SK-N-SH (cell line): ENCODE results near the gene ZRANB3. TPM values are rescaled to one million over a fixed set of nuclear protein-coding genes. Genes with fewer than 3 reads are reported as not detected.

Experiments
- CTCF ChIA-PET: fragments of 300-600, 350-600 bp; formaldehyde crosslinking; extraction: SDS; loops from one replicate; lab custom pipeline; 2021; lab: Yijun Ruan, JAX
- POLR2A ChIA-PET: fragments of 350-600 bp; sonication (Branson Sonifier 250); formaldehyde crosslinking; extraction: SDS; loops from one replicate; lab custom pipeline; 2020; ENCODE audit warnings: antibody characterized with exemption, inconsistent platforms; lab: Yijun Ruan, JAX
- DNase-seq: peaks from one replicate; pipeline ENCODE4 v3.0.0; 2012
- H2AFZ ChIP-seq: fragments of 200-600 bp; sonication (generic); 2 replicates; pipeline ENCODE4 v1.8.1; 2016; ENCODE audit warnings: antibody characterized with exemption, mild to moderate bottlenecking, low read depth
- H3F3A ChIP-seq: fragments of 200-600 bp; sonication (generic); replicated peaks from 2 replicates; pipeline ENCODE3; 2016; ENCODE audit warnings: antibody characterized with exemption, mild to moderate bottlenecking; ENCODE audit not compliant: insufficient read depth
- H3K27ac ChIP-seq, 2 experiments: fragments of 200-500 bp in 1 of 2; fragments of 200-600 bp in 1 of 2; sonication (Bioruptor generic) in 1 of 2; sonication (generic), shearing (Covaris generic) in 1 of 2; 2 replicates each; pipeline versions ENCODE4 v1.5.1 to v1.6.1; 2014 to 2016; ENCODE audit warnings: low read depth in 2 of 2, inconsistent platforms in 1 of 2, low read length in 1 of 2, mild to moderate bottlenecking in 1 of 2, mixed read lengths in 1 of 2
- H3K27me3 ChIP-seq: fragments of 200-600 bp; sonication (generic), shearing (Covaris generic); 2 replicates; pipeline ENCODE4 v1.6.1; 2016; ENCODE audit warnings: mixed run types; ENCODE audit not compliant: insufficient read depth
- H3K36me3 ChIP-seq, 2 experiments: fragments of 200-500 bp in 1 of 2; fragments of 200-600 bp in 1 of 2; sonication (Bioruptor generic) in 1 of 2; sonication (generic) in 1 of 2; replicated peaks in 1 of 2; 2 replicates each; pipeline versions ENCODE3 to v1.5.1; 2014 to 2016; ENCODE audit warnings: low read length in 1 of 2, mild to moderate bottlenecking in 1 of 2; ENCODE audit not compliant: insufficient read depth in 2 of 2, control insufficient read depth in 1 of 2
- H3K4me1 ChIP-seq, 2 experiments: fragments of 200-500 bp in 1 of 2; fragments of 200-600 bp in 1 of 2; sonication (Bioruptor generic) in 1 of 2; sonication (generic), shearing (Covaris generic) in 1 of 2; 2 replicates each; pipeline versions ENCODE4 v1.5.1 to v1.6.1; 2014 to 2016; ENCODE audit warnings: low read depth in 1 of 2, low read length in 1 of 2, mixed run types in 1 of 2; ENCODE audit not compliant: insufficient read depth in 2 of 2, control insufficient read depth in 1 of 2
- H3K4me2 ChIP-seq: fragments of 200-600 bp; sonication (generic), shearing (Covaris generic); 2 replicates; pipeline ENCODE4 v1.6.1; 2017; ENCODE audit warnings: mixed run types
- H3K4me3 ChIP-seq, 2 experiments: fragments of 200-500 bp in 1 of 2; fragments of 200-600 bp in 1 of 2; sonication (Bioruptor generic) in 1 of 2; sonication (generic), shearing (Covaris generic) in 1 of 2; 2 replicates each; pipeline versions ENCODE4 v1.5.1 to v1.8.1; 2014 to 2016; ENCODE audit warnings: low read depth in 2 of 2, inconsistent platforms in 1 of 2, low read length in 1 of 2, mild to moderate bottlenecking in 1 of 2, mixed read lengths in 1 of 2, moderate library complexity in 1 of 2
- H3K79me2 ChIP-seq: fragments of 200-600 bp; sonication (generic); 2 replicates; pipeline ENCODE4 v1.8.1; 2017; ENCODE audit warnings: mild to moderate bottlenecking; ENCODE audit not compliant: insufficient read depth
- H3K9ac ChIP-seq: fragments of 200-600 bp; sonication (generic); 2 replicates; pipeline ENCODE4 v1.6.1; 2017; ENCODE audit warnings: mixed run types
- H3K9me2 ChIP-seq: fragments of 200-600 bp; sonication (generic); 2 replicates; pipeline ENCODE4 v1.6.1; 2017; ENCODE audit warnings: mixed run types
- H3K9me3 ChIP-seq: fragments of 200-600 bp; sonication (generic); 2 replicates; pipeline ENCODE4 v1.6.1; 2017; ENCODE audit warnings: mixed run types, mild to moderate bottlenecking, moderate library complexity
- H4K20me1 ChIP-seq: fragments of 200-600 bp; sonication (generic); 2 replicates; pipeline ENCODE4 v1.6.1; 2017; ENCODE audit warnings: mild to moderate bottlenecking, mixed run types; ENCODE audit not compliant: insufficient read depth
- CHD2 ChIP-seq: fragments of 150-350 bp; IDR thresholded peaks from 2 replicates; pipeline ENCODE4 v1.6.1; 2018; ENCODE audit warnings: low read length; ENCODE audit not compliant: partially characterized antibody
- ELF1 ChIP-seq: IDR thresholded peaks from 2 replicates; pipeline ENCODE4 v1.4.0; 2012
- EP300 ChIP-seq, 2 experiments: IDR thresholded peaks; 2 replicates each; pipeline versions ENCODE4 v1.4.0 to v1.6.1; 2012; ENCODE audit warnings: borderline replicate concordance in 1 of 2, low read depth in 1 of 2, low read length in 1 of 2
- EZH2phosphoT487 ChIP-seq: fragments of 200-600 bp; sonication (generic); IDR thresholded peaks from 2 replicates; pipeline ENCODE4 v1.6.1; 2017; ENCODE audit warnings: low read depth, mixed run types, mild to moderate bottlenecking, antibody characterized with exemption, moderate library complexity, borderline replicate concordance
- GABPA ChIP-seq: IDR thresholded peaks from 2 replicates; pipeline ENCODE4 v1.4.0; 2012; ENCODE audit warnings: low read depth, mild to moderate bottlenecking
- GATA2 ChIP-seq: sonication (generic); formaldehyde crosslinking; IDR thresholded peaks from 2 replicates; pipeline ENCODE4 v1.5.0; 2020; ENCODE audit warnings: mild to moderate bottlenecking, missing genetic modification reagents
- IRF3 ChIP-seq: fragments of 150-350 bp; IDR thresholded peaks from 2 replicates; pipeline ENCODE4 v1.6.1; 2016; ENCODE audit warnings: mild to moderate bottlenecking, low read depth, low read length
- MAX ChIP-seq: IDR thresholded peaks from 2 replicates; pipeline ENCODE4 v1.4.0; 2012; ENCODE audit warnings: low read depth
- MXI1 ChIP-seq: IDR thresholded peaks from 2 replicates; pipeline ENCODE4 v1.6.1; 2012; ENCODE audit warnings: mild to moderate bottlenecking, low read depth, low read length, improper control_type of control experiment
- NRF1 ChIP-seq: IDR thresholded peaks from 2 replicates; pipeline ENCODE4 v1.6.1; 2012; ENCODE audit warnings: low read depth, mild to moderate bottlenecking, low read length
- PBX3 ChIP-seq: IDR thresholded peaks from 2 replicates; pipeline ENCODE4; 2012
- POLR2AphosphoS5 ChIP-seq: IDR thresholded peaks from 2 replicates; pipeline ENCODE4 v1.6.1; 2012; ENCODE audit warnings: low read depth, low read length
- RAD21 ChIP-seq: IDR thresholded peaks from 2 replicates; pipeline ENCODE4 v1.6.1; 2012; ENCODE audit warnings: mild to moderate bottlenecking, low read length
- RXRA ChIP-seq: IDR thresholded peaks from 2 replicates; pipeline ENCODE4 v1.4.0; 2012; ENCODE audit warnings: low read depth, mild to moderate bottlenecking, borderline replicate concordance
- SMC3 ChIP-seq: IDR thresholded peaks from 2 replicates; pipeline ENCODE4 v1.6.1; 2012; ENCODE audit warnings: low read depth, low read length, improper control_type of control experiment
- TAF1 ChIP-seq: IDR thresholded peaks from 2 replicates; pipeline ENCODE4 v1.6.1; 2012; ENCODE audit warnings: low read depth, mild to moderate bottlenecking, low read length, moderate library complexity, borderline replicate concordance
- TEAD4 ChIP-seq: IDR thresholded peaks from 2 replicates; pipeline ENCODE4 v1.4.0; 2012; ENCODE audit warnings: mild to moderate bottlenecking, borderline replicate concordance; ENCODE audit not compliant: insufficient read depth
- USF1 ChIP-seq: IDR thresholded peaks from 2 replicates; pipeline ENCODE4 v1.4.0; 2012; ENCODE audit warnings: low read depth, borderline replicate concordance
- USF2 ChIP-seq: fragments of 150-350 bp; IDR thresholded peaks from 2 replicates; pipeline ENCODE4 v1.6.1; 2017; ENCODE audit warnings: antibody characterized with exemption, low read length, low read depth, borderline replicate concordance
- WGBS: methylation state at CpG from one replicate; pipeline ENCODE4 v1.1.6; 2017; ENCODE audit warnings: low lambda C conversion rate; 5-methylcytosine and 5-hydroxymethylcytosine counted together
- polyA plus RNA-seq, 3 experiments: library from polyadenylated mRNA; depleted of rRNA; stranded (reverse); fragments of >200 nt; gene quantifications; 2 replicates each; pipeline ENCODE4 v1.2.3, GENCODE V29; 2012
- TF ChIP-seq, protein P1 (sequence below): IDR thresholded peaks from 2 replicates; pipeline ENCODE4 v1.4.0; 2012; ENCODE audit warnings: low read depth, borderline replicate concordance

Gene ZRANB3
- polyA plus RNA-seq, 1 of the 3 experiments (the other 2 are of a cell fraction): 4.1 TPM

DNA sequence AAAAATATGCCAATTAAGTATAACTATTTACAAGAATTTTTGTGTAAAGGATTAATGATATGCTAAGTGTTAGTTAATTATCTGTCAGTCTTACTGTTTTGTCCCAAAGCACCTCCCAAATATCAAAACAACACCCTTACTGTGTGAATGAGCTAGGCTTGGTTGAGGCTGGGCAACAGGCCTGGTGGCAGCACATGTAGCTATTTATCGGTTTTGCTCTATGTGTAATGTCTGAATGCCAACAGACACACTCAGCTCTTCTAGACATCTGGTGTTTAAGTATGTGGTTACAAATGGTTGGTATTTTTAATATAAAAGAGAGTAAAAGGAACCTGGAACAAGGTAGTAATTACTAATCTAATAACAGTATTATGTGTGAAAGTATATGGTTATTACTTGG lies 303.6 kb downstream of the ZRANB3 start:
- H3K9ac ChIP-seq: no peak overlapping the region
- H3K4me3 ChIP-seq: no peak overlapping the region
- H3K4me1 ChIP-seq: no peaks in the 10 kb centered on the region
- H3K27ac ChIP-seq: peak overlapping the region in 1 of 2 experiments; percentile 82; a peak in 2 of 4 replicates
- H3K36me3 ChIP-seq: peaks cover 0 to 2% of the 10 kb centered on the region in 2 experiments
- no peaks in the 10 kb centered on the region for H3K9me2 ChIP-seq
- no peak for TF ChIP-seq GABPA
- no peak for TF ChIP-seq MAX
- no peak for TF ChIP-seq TAF1
- no peak for TF ChIP-seq NRF1
- TF ChIP-seq GATA2: no peak
- TF ChIP-seq, protein P1, sequence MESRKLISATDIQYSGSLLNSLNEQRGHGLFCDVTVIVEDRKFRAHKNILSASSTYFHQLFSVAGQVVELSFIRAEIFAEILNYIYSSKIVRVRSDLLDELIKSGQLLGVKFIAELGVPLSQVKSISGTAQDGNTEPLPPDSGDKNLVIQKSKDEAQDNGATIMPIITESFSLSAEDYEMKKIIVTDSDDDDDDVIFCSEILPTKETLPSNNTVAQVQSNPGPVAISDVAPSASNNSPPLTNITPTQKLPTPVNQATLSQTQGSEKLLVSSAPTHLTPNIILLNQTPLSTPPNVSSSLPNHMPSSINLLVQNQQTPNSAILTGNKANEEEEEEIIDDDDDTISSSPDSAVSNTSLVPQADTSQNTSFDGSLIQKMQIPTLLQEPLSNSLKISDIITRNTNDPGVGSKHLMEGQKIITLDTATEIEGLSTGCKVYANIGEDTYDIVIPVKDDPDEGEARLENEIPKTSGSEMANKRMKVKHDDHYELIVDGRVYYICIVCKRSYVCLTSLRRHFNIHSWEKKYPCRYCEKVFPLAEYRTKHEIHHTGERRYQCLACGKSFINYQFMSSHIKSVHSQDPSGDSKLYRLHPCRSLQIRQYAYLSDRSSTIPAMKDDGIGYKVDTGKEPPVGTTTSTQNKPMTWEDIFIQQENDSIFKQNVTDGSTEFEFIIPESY: no peak
- no peak for TF ChIP-seq RXRA
- TF ChIP-seq RAD21: no peak
- no peaks in the 10 kb centered on the region for H3K79me2 ChIP-seq
- H3K9me3 ChIP-seq: no peaks in the 10 kb centered on the region
- WGBS: 94% methylated on average over 1 of the region's 1 CpG
- ChIA-PET POLR2A (no interaction called here), CTCF (no interaction called here)
- DNase-seq: no peak
- H3F3A ChIP-seq: peaks cover 7% of the 10 kb centered on the region
- H3K27me3 ChIP-seq: no peaks in the 10 kb centered on the region
- no peak overlapping the region for H2AFZ ChIP-seq
- no peak overlapping the region; the same call in 1 of the 2 replicates for H3K4me2 ChIP-seq
- no peaks in the 10 kb centered on the region for H4K20me1 ChIP-seq

DNA sequence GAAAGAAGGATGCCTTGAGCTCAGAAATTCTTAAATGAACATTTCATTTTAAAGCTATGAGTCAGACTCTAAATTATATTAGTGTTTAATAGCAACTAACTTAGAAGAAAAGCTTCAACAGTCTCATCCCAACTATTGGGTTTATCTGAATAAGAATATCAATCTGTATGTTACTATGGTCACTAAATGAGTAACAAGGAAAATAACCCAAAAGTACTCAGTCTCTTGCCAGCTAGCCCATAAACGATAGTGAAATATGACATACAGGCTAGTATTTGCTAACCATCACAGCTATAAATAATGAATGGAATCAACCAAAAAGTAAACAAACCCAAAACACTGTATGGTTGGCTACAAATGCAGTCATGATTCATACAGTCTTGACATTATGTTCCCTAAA lies 304.1 kb downstream of the ZRANB3 start:
- Histone ChIP-seq H3K4me1 (no peaks in the 10 kb centered on the region), H3K4me2 (no peak overlapping the region; the same call in 1 of the 2 replicates), H3K9ac (no peak overlapping the region), H3K9me2 (no peaks in the 10 kb centered on the region), H3K4me3 (no peak overlapping the region), H3F3A (peaks cover 7% of the 10 kb centered on the region), H3K79me2 (no peaks in the 10 kb centered on the region), H3K27me3 (no peaks in the 10 kb centered on the region), H3K9me3 (no peaks in the 10 kb centered on the region), H4K20me1 (no peaks in the 10 kb centered on the region), H3K36me3 (peaks cover 0 to 2% of the 10 kb centered on the region in 2 experiments), H3K27ac (peak overlapping the region in 1 of 2 experiments; percentile 82; a peak in 2 of 4 replicates), H2AFZ (no peak overlapping the region)
- 15% methylated on average over 1 of the region's 1 CpG for WGBS
- ChIA-PET POLR2A (no interaction called here), CTCF (interaction anchor here (0.6 kb wide), 1 partner anchor 328 kb away, joined by 3 read pairs; no protein-coding TSS in a partner anchor)
- TF ChIP-seq USF2 (no peak), CHD2 (no peak), RXRA (no peak), TEAD4 (no peak), SMC3 (no peak), EZH2phosphoT487 (no peak), USF1 (no peak), MXI1 (no peak), ELF1 (no peak), GATA2 (no peak), IRF3 (no peak), PBX3 (no peak), EP300 (IDR thresholded peaks at IDR 0.05; ENCODE audit: borderline replicate concordance in 1 of 2, low read depth in 1 of 2, low read length in 1 of 2) (no peak), RAD21 (no peak), POLR2AphosphoS5 (no peak)
- no peak for DNase-seq
